WTC11 (cell line): ENCODE results near the gene SHLD1. TPM values are rescaled to one million over a fixed set of nuclear protein-coding genes. Genes with fewer than 3 reads are reported as not detected.

Source experiments
- ATAC-seq: fragments of 200-7000 bp; cut with Tn5 transposase; 2 replicates; pipeline ENCODE4 v1.10.0; 2021; ENCODE audit warnings: mild to moderate bottlenecking, moderate library complexity
- CTCF ChIA-PET: fragments of 300-600 bp; sonication (Branson Sonifier 250); formaldehyde crosslinking; loops from one replicate; lab custom pipeline; 2021; ENCODE audit warnings: antibody characterized with exemption; lab: Charles Lee
- POLR2A ChIA-PET: fragments of 350-600 bp; sonication (Branson Sonifier 250); formaldehyde crosslinking; loops from one replicate; lab custom pipeline; 2021; ENCODE audit warnings: antibody characterized with exemption; lab: Charles Lee
- DNase-seq: peaks from one replicate; pipeline ENCODE4 v3.0.0; 2021; ENCODE audit warnings: low spot score
- H3K27ac Mint-ChIP-seq: 2 replicates; pipeline ENCODE4 v1.8.0; 2021; ENCODE audit warnings: mixed read lengths
- H3K27me3 Mint-ChIP-seq: 2 replicates; pipeline ENCODE4 v1.8.0; 2021; ENCODE audit warnings: low read depth, mild to moderate bottlenecking, moderate library complexity, mixed read lengths
- H3K36me3 Mint-ChIP-seq: 2 replicates; pipeline ENCODE4 v1.8.0; 2021; ENCODE audit warnings: mixed read lengths
- H3K4me1 Mint-ChIP-seq: 2 replicates; pipeline ENCODE4 v1.8.0; 2022; ENCODE audit warnings: mixed read lengths
- H3K4me3 Mint-ChIP-seq: 2 replicates; pipeline ENCODE4 v1.8.0; 2021; ENCODE audit warnings: mild to moderate bottlenecking, moderate library complexity, mixed read lengths
- H3K9me3 Mint-ChIP-seq: 2 replicates; pipeline ENCODE4 v1.8.0; 2021; ENCODE audit warnings: mixed read lengths
- CBFB ChIP-seq: sonication (generic); formaldehyde crosslinking; IDR thresholded peaks from 2 replicates; pipeline ENCODE4 v1.8.1; 2022; ENCODE audit warnings: mild to moderate bottlenecking, low read depth, missing genetic modification reagents
- CREM ChIP-seq: sonication (generic); formaldehyde crosslinking; IDR thresholded peaks from 2 replicates; pipeline ENCODE4 v1.8.1; 2022; ENCODE audit warnings: mild to moderate bottlenecking, missing genetic modification reagents, moderate library complexity
- FOXK1 ChIP-seq: sonication (generic); formaldehyde crosslinking; IDR thresholded peaks from 2 replicates; pipeline ENCODE4 v1.8.0; 2022; ENCODE audit warnings: mild to moderate bottlenecking, moderate library complexity, missing genetic modification reagents
- FOXP1 ChIP-seq: sonication (generic); formaldehyde crosslinking; IDR thresholded peaks from 2 replicates; pipeline ENCODE4 v1.8.0; 2022; ENCODE audit warnings: missing genetic modification reagents, mild to moderate bottlenecking, moderate library complexity, borderline replicate concordance
- KAT7 ChIP-seq: sonication (generic); formaldehyde crosslinking; IDR thresholded peaks from 2 replicates; pipeline ENCODE4 v1.8.1; 2023; ENCODE audit warnings: missing genetic modification reagents, mild to moderate bottlenecking, borderline replicate concordance
- RELA ChIP-seq: sonication (generic); formaldehyde crosslinking; IDR thresholded peaks from 2 replicates; pipeline ENCODE4 v1.8.1; 2022; ENCODE audit warnings: missing genetic modification reagents, mild to moderate bottlenecking, borderline replicate concordance
- SMAD3 ChIP-seq: sonication (generic); formaldehyde crosslinking; IDR thresholded peaks from 2 replicates; pipeline ENCODE4 v1.8.0; 2022; ENCODE audit warnings: missing genetic modification reagents, mild to moderate bottlenecking, borderline replicate concordance
- TCF7 ChIP-seq: sonication (generic); formaldehyde crosslinking; IDR thresholded peaks from 2 replicates; pipeline ENCODE4 v1.8.0; 2022; ENCODE audit warnings: mild to moderate bottlenecking, low read depth, missing genetic modification reagents, moderate library complexity
- ZBTB43 ChIP-seq: sonication (generic); formaldehyde crosslinking; IDR thresholded peaks from 2 replicates; pipeline ENCODE4 v1.8.1; 2023; ENCODE audit warnings: mild to moderate bottlenecking, missing genetic modification reagents
- ZNF121 ChIP-seq: sonication (generic); formaldehyde crosslinking; IDR thresholded peaks from 2 replicates; pipeline ENCODE4 v1.8.0; 2023; ENCODE audit warnings: missing genetic modification reagents
- ZNF423 ChIP-seq: fragments of 250-450 bp; sonication (Bioruptor Pico); IDR thresholded peaks from 2 replicates; pipeline ENCODE4 v2.1.2; 2022; ENCODE audit warnings: mild to moderate bottlenecking, moderate library complexity
- ZNF671 ChIP-seq: fragments of 250-450 bp; sonication (Bioruptor Pico); IDR thresholded peaks from 2 replicates; pipeline ENCODE4 v1.8.0; 2021; ENCODE audit warnings: mild to moderate bottlenecking
- ZSCAN18 ChIP-seq: fragments of 250-450 bp; sonication (Bioruptor Pico); IDR thresholded peaks from 2 replicates; pipeline ENCODE4 v2.1.2; 2022; ENCODE audit warnings: mild to moderate bottlenecking, moderate library complexity
- total RNA-seq: library from RNA; stranded (reverse); gene quantifications from 3 replicates; pipeline ENCODE4 v1.2.3, GENCODE V29; 2021
- TF ChIP-seq, protein P1 (sequence below): sonication (generic); formaldehyde crosslinking; IDR thresholded peaks from 2 replicates; pipeline ENCODE4 v1.8.0; 2023; ENCODE audit warnings: mild to moderate bottlenecking, missing genetic modification reagents
- TF ChIP-seq, protein P2 (sequence below): sonication (generic); formaldehyde crosslinking; IDR thresholded peaks from 2 replicates; pipeline ENCODE4 v1.8.1; 2022; ENCODE audit warnings: missing genetic modification reagents, borderline replicate concordance
- TF ChIP-seq, protein P3 (sequence below): sonication (generic); formaldehyde crosslinking; IDR thresholded peaks from 2 replicates; pipeline ENCODE4 v1.8.0; 2022; ENCODE audit warnings: mild to moderate bottlenecking, missing genetic modification reagents

Gene SHLD1
- total RNA-seq, 1 experiment from 2014 or later, result 4.1 TPM

DNA sequence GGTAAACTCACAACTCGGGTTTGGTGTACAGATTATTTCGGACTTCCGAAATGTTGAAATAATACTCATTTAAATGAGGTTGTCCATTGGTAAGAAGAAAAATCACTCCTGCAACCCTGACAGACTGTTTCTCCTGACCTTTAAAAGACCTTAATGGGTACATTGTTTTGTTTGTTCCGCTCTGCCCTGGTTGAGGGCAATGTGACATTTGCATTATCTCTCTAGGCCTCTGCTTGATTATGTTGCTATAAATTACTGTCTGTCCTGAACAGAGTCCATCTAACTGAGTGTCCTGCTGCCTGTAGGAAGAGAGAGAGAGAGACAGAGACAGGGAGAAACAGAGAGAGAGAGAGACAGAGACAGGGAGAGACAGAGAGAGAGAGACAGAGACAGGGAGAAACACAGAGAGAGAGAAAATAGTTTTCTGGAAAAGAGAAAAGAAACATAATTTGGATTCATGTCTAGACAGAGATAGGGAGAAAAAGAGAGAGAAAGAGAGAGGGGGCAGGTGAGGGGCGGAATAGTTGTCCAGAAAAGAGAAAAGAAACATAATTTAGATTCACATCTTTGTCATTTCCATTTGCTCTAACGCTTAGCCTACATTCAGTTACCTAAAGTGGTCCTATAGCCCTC, 83.2 kb downstream of the SHLD1 start (continued):
- TF ChIP-seq ZSCAN18 (CRISPR knock-in tag), result no peak

DNA sequence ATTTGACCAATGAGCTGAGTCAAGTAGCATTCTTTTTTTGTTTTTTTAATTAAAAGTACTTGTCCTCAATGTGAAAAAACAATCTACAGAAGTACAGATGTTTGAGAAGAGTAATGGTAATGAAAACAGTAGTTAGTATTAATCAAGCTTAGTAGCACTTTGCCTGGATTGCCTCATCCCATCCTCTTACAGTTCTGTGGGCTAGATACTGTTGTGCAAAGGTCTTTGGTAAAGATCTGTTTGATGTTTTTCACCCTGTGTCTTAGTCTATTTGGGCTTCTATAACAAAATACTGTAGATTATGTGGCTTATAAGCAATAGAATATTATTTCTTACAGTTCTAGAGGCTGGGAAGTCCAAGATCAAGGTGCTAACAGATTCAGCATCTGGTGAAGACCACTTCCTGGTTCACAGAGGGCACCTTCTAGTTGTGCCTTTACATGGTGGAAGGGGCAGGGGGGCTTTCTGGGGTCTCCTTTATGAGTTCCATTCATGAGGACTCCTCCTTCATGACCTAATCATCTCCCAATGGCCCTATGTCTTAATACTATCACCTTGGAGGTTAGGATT, 84.3 kb downstream of the SHLD1 start:
- Mint-ChIP-seq H3K27me3 (no peaks in the 10 kb centered on the region), H3K4me1 (no peaks in the 10 kb centered on the region), H3K36me3 (no peaks in the 10 kb centered on the region), H3K9me3 (peaks cover 8% of the 10 kb centered on the region), H3K27ac (no peak overlapping the region), H3K4me3 (no peak overlapping the region)
- ChIA-PET CTCF (interaction anchor here (1.1 to 1.2 kb wide), 3 partner anchors 10 to 239 kb away, joined by 3 read pairs; no protein-coding TSS in a partner anchor), POLR2A (no interaction called here)
- DNase-seq, result no peak
- TF ChIP-seq RELA (CRISPR knock-in tag) (no peak), TCF7 (CRISPR knock-in tag) (no peak), ZNF671 (CRISPR knock-in tag) (no peak), CREM (CRISPR knock-in tag) (no peak), ZBTB43 (CRISPR knock-in tag) (no peak), FOXK1 (CRISPR knock-in tag) (no peak), KAT7 (no peak), SMAD3 (CRISPR knock-in tag) (no peak), ZNF121 (CRISPR knock-in tag) (no peak), ZNF423 (CRISPR knock-in tag) (no peak), CBFB (CRISPR knock-in tag) (no peak), ZSCAN18 (CRISPR knock-in tag) (no peak), FOXP1 (no peak)
- TF ChIP-seq, protein P1, sequence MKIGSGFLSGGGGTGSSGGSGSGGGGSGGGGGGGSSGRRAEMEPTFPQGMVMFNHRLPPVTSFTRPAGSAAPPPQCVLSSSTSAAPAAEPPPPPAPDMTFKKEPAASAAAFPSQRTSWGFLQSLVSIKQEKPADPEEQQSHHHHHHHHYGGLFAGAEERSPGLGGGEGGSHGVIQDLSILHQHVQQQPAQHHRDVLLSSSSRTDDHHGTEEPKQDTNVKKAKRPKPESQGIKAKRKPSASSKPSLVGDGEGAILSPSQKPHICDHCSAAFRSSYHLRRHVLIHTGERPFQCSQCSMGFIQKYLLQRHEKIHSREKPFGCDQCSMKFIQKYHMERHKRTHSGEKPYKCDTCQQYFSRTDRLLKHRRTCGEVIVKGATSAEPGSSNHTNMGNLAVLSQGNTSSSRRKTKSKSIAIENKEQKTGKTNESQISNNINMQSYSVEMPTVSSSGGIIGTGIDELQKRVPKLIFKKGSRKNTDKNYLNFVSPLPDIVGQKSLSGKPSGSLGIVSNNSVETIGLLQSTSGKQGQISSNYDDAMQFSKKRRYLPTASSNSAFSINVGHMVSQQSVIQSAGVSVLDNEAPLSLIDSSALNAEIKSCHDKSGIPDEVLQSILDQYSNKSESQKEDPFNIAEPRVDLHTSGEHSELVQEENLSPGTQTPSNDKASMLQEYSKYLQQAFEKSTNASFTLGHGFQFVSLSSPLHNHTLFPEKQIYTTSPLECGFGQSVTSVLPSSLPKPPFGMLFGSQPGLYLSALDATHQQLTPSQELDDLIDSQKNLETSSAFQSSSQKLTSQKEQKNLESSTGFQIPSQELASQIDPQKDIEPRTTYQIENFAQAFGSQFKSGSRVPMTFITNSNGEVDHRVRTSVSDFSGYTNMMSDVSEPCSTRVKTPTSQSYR (CRISPR knock-in tag), result no peak
- TF ChIP-seq, protein P2, sequence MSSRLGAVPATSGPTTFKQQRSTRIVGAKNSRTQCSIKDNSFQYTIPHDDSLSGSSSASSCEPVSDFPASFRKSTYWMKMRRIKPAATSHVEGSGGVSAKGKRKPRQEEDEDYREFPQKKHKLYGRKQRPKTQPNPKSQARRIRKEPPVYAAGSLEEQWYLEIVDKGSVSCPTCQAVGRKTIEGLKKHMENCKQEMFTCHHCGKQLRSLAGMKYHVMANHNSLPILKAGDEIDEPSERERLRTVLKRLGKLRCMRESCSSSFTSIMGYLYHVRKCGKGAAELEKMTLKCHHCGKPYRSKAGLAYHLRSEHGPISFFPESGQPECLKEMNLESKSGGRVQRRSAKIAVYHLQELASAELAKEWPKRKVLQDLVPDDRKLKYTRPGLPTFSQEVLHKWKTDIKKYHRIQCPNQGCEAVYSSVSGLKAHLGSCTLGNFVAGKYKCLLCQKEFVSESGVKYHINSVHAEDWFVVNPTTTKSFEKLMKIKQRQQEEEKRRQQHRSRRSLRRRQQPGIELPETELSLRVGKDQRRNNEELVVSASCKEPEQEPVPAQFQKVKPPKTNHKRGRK (CRISPR knock-in tag), result no peak
- TF ChIP-seq, protein P3, sequence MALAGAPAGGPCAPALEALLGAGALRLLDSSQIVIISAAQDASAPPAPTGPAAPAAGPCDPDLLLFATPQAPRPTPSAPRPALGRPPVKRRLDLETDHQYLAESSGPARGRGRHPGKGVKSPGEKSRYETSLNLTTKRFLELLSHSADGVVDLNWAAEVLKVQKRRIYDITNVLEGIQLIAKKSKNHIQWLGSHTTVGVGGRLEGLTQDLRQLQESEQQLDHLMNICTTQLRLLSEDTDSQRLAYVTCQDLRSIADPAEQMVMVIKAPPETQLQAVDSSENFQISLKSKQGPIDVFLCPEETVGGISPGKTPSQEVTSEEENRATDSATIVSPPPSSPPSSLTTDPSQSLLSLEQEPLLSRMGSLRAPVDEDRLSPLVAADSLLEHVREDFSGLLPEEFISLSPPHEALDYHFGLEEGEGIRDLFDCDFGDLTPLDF (CRISPR knock-in tag), result no peak
- ATAC-seq, result no peak
